ENCODE results near the gene ZDHHC15. TPM values are rescaled to one million over a fixed set of nuclear protein-coding genes. Genes with fewer than 3 reads are reported as not detected.
A peak's percentile ranks its signal among the peaks of the same experiment; 100 is the strongest.
"Not testable (repeated sequence)": the region's sequence is repeated elsewhere in the genome, so short reads cannot be mapped to it uniquely, and the experiment has no call there.

ZDHHC15 gene
- total RNA-seq: under 1 TPM in 2 of 4 donors, not detected in 2; 0.27 to 0.48 TPM

- intact Hi-C loops (cut with DNase I; ENCODE audit: low total_unique reads): no loop called here
- peak; percentile 17 for DNase-seq
- Histone ChIP-seq H3K9me3 (no peaks in the 10 kb centered on the region), H3K27me3 (no peaks in the 10 kb centered on the region), H3K36me3 (no peaks in the 10 kb centered on the region), H3K4me1 (no peaks in the 10 kb centered on the region), H3K27ac (peak within 1 kb of the TSS; percentile 58 to 80 (median 65)), H3K4me3 (peak within 1 kb of the TSS; percentile 15 to 48 (median 30))
- in situ Hi-C loops (cut with MboI; ENCODE audit: low pct_ligation_motif_present in 1 of 4, low pct_unique_long_range_greater_than_20kb in 1 of 4, low sequenced_read_pairs in 3 of 4): no loop called here
- 43% methylated on average over 41 of the region's 45 CpGs; no CpG with 5 or more reads in 1 of the 2 donors for WGBS, 2 donors (ENCODE audit: low coverage in 1 of 2)
- TF ChIP-seq POLR2AphosphoS5 (IDR thresholded peaks at IDR 0.05) (no peak), EP300 (IDR thresholded peaks at IDR 0.05; ENCODE audit: low read depth) (no peak), POLR2A (IDR thresholded peaks at IDR 0.05) (no peak), CTCF (IDR thresholded peaks at IDR 0.05) (no peak)
Observed at GRCh38 chrX:75522565-75523431, at the start of gene ZDHHC15. ZDHHC15 (minus strand) TSS chrX:75523037; CDS start chrX:75523024, 13 bp downstream.

- DNase-seq; H3K36me3 ChIP-seq; intact Hi-C loops (cut with DNase I; ENCODE audit: low total_unique reads); H3K27me3 ChIP-seq; in situ Hi-C loops (cut with MboI; ENCODE audit: low pct_ligation_motif_present in 1 of 4, low pct_unique_long_range_greater_than_20kb in 1 of 4, low sequenced_read_pairs in 3 of 4); H3K4me1 ChIP-seq; H3K4me3 ChIP-seq; H3K27ac ChIP-seq; H3K9me3 ChIP-seq: not testable (repeated sequence)
- WGBS, 2 donors (ENCODE audit: low coverage in 1 of 2): 91% methylated on average over 18 of the region's 18 CpGs; no CpG with 5 or more reads in 1 of the 2 donors
Observed at GRCh38 chrX:75560544-75560943, 37.7 kb upstream of the ZDHHC15 start.

GRCh38 chrX:75547783-75548182, 24.9 kb upstream of the ZDHHC15 start:
- no peaks in the 10 kb centered on the region for H3K4me1 ChIP-seq
- intact Hi-C loops (cut with DNase I; ENCODE audit: low total_unique reads) (no loop called here), in situ Hi-C loops (cut with MboI; ENCODE audit: low pct_ligation_motif_present in 1 of 4, low pct_unique_long_range_greater_than_20kb in 1 of 4, low sequenced_read_pairs in 3 of 4) (no loop called here)
- no peaks in the 10 kb centered on the region for H3K36me3 ChIP-seq
- peak; percentile 15 for DNase-seq
- H3K4me3 ChIP-seq: no peak overlapping the region
- H3K27ac ChIP-seq: no peak overlapping the region
- TF ChIP-seq POLR2AphosphoS5 (IDR thresholded peaks at IDR 0.05) (no peak), POLR2A (IDR thresholded peaks at IDR 0.05) (no peak), CTCF (IDR thresholded peaks at IDR 0.05) (no peak), EP300 (IDR thresholded peaks at IDR 0.05; ENCODE audit: low read depth) (no peak)
- H3K9me3 ChIP-seq: no peaks in the 10 kb centered on the region
- H3K27me3 ChIP-seq: no peaks in the 10 kb centered on the region
- 39 to 51% methylated on average over 3 of the region's 3 CpGs for WGBS, 2 donors (ENCODE audit: low coverage in 1 of 2)

- Histone ChIP-seq H3K27ac (no peak overlapping the region), H3K4me1 (no peaks in the 10 kb centered on the region), H3K36me3 (no peaks in the 10 kb centered on the region), H3K27me3 (no peaks in the 10 kb centered on the region), H3K9me3 (no peaks in the 10 kb centered on the region), H3K4me3 (no peak overlapping the region)
- intact Hi-C loops (cut with DNase I; ENCODE audit: low total_unique reads) (no loop called here), in situ Hi-C loops (cut with MboI; ENCODE audit: low pct_ligation_motif_present in 1 of 4, low pct_unique_long_range_greater_than_20kb in 1 of 4, low sequenced_read_pairs in 3 of 4) (no loop called here)
- WGBS, 2 donors (ENCODE audit: low coverage in 1 of 2): 70% methylated on average over 2 of the region's 2 CpGs; no CpG with 5 or more reads in 1 of the 2 donors
- TF ChIP-seq POLR2A (IDR thresholded peaks at IDR 0.05): no peak
- no peak for TF ChIP-seq POLR2AphosphoS5 (IDR thresholded peaks at IDR 0.05)
- no peak for TF ChIP-seq EP300 (IDR thresholded peaks at IDR 0.05; ENCODE audit: low read depth)
- no peak for TF ChIP-seq CTCF (IDR thresholded peaks at IDR 0.05)
- no peak for DNase-seq
Observed at GRCh38 chrX:75546724-75547511, 24.1 kb upstream of the ZDHHC15 start.
